ENCODE results near the gene INTS2. TPM values are rescaled to one million over a fixed set of nuclear protein-coding genes. Genes with fewer than 3 reads are reported as not detected.

The INTS2 gene
- total RNA-seq (19.5 and 22.3 TPM in 2 replicates), polyA plus RNA-seq (3.5 and 6.2 TPM in 2 replicates), polyA minus RNA-seq (4.6 and 7.2 TPM in 2 replicates)
- 17.0 TPM for total RNA-seq (2013)

GRCh38 chr17:61927208-61928100, at the start of gene INTS2:
INTS2 (minus strand) TSS chr17:61927982; CDS start chr17:61926644, 1,338 bp downstream.
- CTCF ChIA-PET = no interaction called here
- H3K9me3 Mint-ChIP-seq (ENCODE audit: insufficient read depth) = no peaks in the 10 kb centered on the region

More at GRCh38 chr17:61927208-61928100, at the start of gene INTS2:
- Histone ChIP-seq H3K4me1 (ENCODE audit: control insufficient read depth in 2 of 2, insufficient read depth in 2 of 2, low read length in 2 of 2) (peaks cover 15 to 18% of the 10 kb centered on the region in 2 donors), H3K4me3 (ENCODE audit: control extremely low read depth in 1 of 5, extremely low read depth in 1 of 5, insufficient read depth in 1 of 5, low read depth in 2 of 5, low read length in 4 of 5) (peak within 1 kb of the TSS; percentile 78 to 94 (median 87)), H3K27ac (ENCODE audit: low read length in 2 of 2) (peak within 1 kb of the TSS; percentile 72 to 77), H4K20me1 (ENCODE audit: control insufficient read depth, insufficient read depth, low read length, poor library complexity, severe bottlenecking) (no peaks in the 10 kb centered on the region), H3K9me3 (ENCODE audit: control extremely low read depth in 1 of 3, control insufficient read depth in 2 of 3, insufficient read depth in 1 of 3, low read length in 2 of 3) (no peaks in the 10 kb centered on the region), H3K27me3 (replicated peaks in 1 of 4; ENCODE audit: control extremely low read depth in 1 of 4, control insufficient read depth in 3 of 4, insufficient read depth in 4 of 4, low read length in 3 of 4) (no peaks in the 10 kb centered on the region), H3K9ac (ENCODE audit: low read length) (peak within 1 kb of the TSS; percentile 79), H3K36me3 (replicated peaks in 1 of 2; ENCODE audit: control extremely low read depth in 1 of 2, control insufficient read depth in 1 of 2, extremely low read depth in 1 of 2, insufficient read depth in 2 of 2, low read length in 1 of 2) (peaks cover 2 to 8% of the 10 kb centered on the region in 2 experiments), H2AFZ (ENCODE audit: insufficient read depth, low read depth, low read length, poor library complexity, severe bottlenecking) (peak within 1 kb of the TSS; percentile 79), H3K4me2 (replicated peaks; ENCODE audit: low read depth, low read length, poor library complexity, severe bottlenecking) (peak within 1 kb of the TSS; percentile 72), H3K79me2 (ENCODE audit: control insufficient read depth, insufficient read depth, low read length) (peaks cover 16% of the 10 kb centered on the region)
- peak within 1 kb of the TSS; percentile 96 for H3K27ac Mint-ChIP-seq
- peaks cover 5% of the 10 kb centered on the region for H3K27me3 Mint-ChIP-seq
- ATAC-seq (ENCODE audit: low read depth) (peak; percentile 91), DNase-seq (peak; percentile 96)
- POLR2A ChIA-PET = no interaction called here
- intact Hi-C loops (cut with micrococcal nuclease) = loop anchor here (1.0 kb wide), 2 partner anchors 64 to 139 kb away; partner anchors contain the start of gene BRIP1
- H3K4me1 Mint-ChIP-seq = peaks cover 24% of the 10 kb centered on the region
- TF ChIP-seq CTCF (IDR thresholded peaks at IDR 0.05) (no peak), EZH2 (IDR thresholded peaks at IDR 0.05; ENCODE audit: borderline replicate concordance, insufficient read depth, low read depth, low read length, poor library complexity, severe bottlenecking) (no peak)
- H3K4me3 Mint-ChIP-seq = peak within 1 kb of the TSS; percentile 97
- WGBS (ENCODE audit: insufficient coverage) = under 1% methylated on average over 52 of the region's 58 CpGs

All from B cell (primary cell).